Colonic mucosa (tissue), 4 donors: ENCODE measurements around the gene PRMT6. TPM values are rescaled to one million over a fixed set of nuclear protein-coding genes. Genes with fewer than 3 reads are reported as not detected.
"Not testable (repeated sequence)": the region's sequence is repeated elsewhere in the genome, so short reads cannot be mapped to it uniquely, and the experiment has no call there.

Experiments used
- DNase-seq: peaks from one replicate; pipeline ENCODE4 v3.0.0-alpha.2; 2020
- H3K27ac ChIP-seq: fragments of 200-600 bp; one replicate; pipeline ENCODE4 v1.8.0; 2021
- H3K27me3 ChIP-seq: fragments of 200-600 bp; one replicate; pipeline ENCODE4 v1.8.0; 2021
- H3K36me3 ChIP-seq: fragments of 200-600 bp; one replicate; pipeline ENCODE4 v1.8.0; 2021
- H3K4me1 ChIP-seq: fragments of 200-600 bp; one replicate; pipeline ENCODE4 v1.8.0; 2021; ENCODE audit warnings: mild to moderate bottlenecking
- H3K4me3 ChIP-seq: fragments of 200-600 bp; one replicate; pipeline ENCODE4 v1.8.0; 2021
- H3K9ac ChIP-seq, 2 donors: one replicate each; pipeline ENCODE4 v1.7.0; 2013; ENCODE audit warnings: control low read depth in 2 of 2, low read depth in 2 of 2, low read length in 2 of 2
- H3K9me3 ChIP-seq: fragments of 200-600 bp; one replicate; pipeline ENCODE4 v1.8.0; 2021
- CTCF ChIP-seq: fragments of 200-600 bp; IDR thresholded peaks from one replicate; pipeline ENCODE4 v1.8.0; 2022; ENCODE audit warnings: antibody characterized with exemption, mild to moderate bottlenecking
- intact Hi-C: fragments of 100-400 bp; cut with DNase I; formaldehyde crosslinking; loops from one replicate; pipeline ENCODE4 v1.14.1; 2022
- total RNA-seq, 2 donors: library from RNA; stranded (reverse); fragmentation: NEBNext Ultra II Directional in 1 of 2; extraction: Animal tissue kit (Norgen Biotek cat#: 25700) in 1 of 2; gene quantifications; one replicate each; pipeline ENCODE4 v1.2.1, GENCODE V29; 2021
- donor health status: healthy.
- donor health status: DM: no; HTN: no; CAD: no.
- donor health status: DM: no; HTN: no; CAD: no.

The PRMT6 gene
- total RNA-seq, 2 donors from 2014 or later, result 11.8 to 19.1 TPM

GRCh38 chr1:107019166-107019565 lies 37.3 kb upstream of the PRMT6 start:
- no peak overlapping the region for H3K4me3 ChIP-seq
- no peak overlapping the region for H3K27ac ChIP-seq
- no peaks in the 10 kb centered on the region for H3K9me3 ChIP-seq
- no peaks in the 10 kb centered on the region for H3K27me3 ChIP-seq
- intact Hi-C loops, result no loop called here
- no peaks in the 10 kb centered on the region for H3K4me1 ChIP-seq
- no peak overlapping the region for H3K9ac ChIP-seq
- TF ChIP-seq CTCF, result no peak
- H3K36me3 ChIP-seq, result no peaks in the 10 kb centered on the region
- no peak for DNase-seq

GRCh38 chr1:107038874-107039273 lies 17.6 kb upstream of the PRMT6 start:
- H3K27ac ChIP-seq, H3K9ac ChIP-seq, DNase-seq, H3K4me3 ChIP-seq, intact Hi-C loops, H3K27me3 ChIP-seq, H3K9me3 ChIP-seq, H3K4me1 ChIP-seq, H3K36me3 ChIP-seq: not testable (repeated sequence)

- intact Hi-C loops, H3K36me3 ChIP-seq, H3K27me3 ChIP-seq, DNase-seq, H3K9me3 ChIP-seq, H3K4me1 ChIP-seq, H3K4me3 ChIP-seq, H3K9ac ChIP-seq, H3K27ac ChIP-seq: not testable (repeated sequence)
Measured at GRCh38 chr1:107044310-107045220, 11.9 kb upstream of the PRMT6 start.

- H3K27ac ChIP-seq, result no peak overlapping the region
- no peak for DNase-seq
- intact Hi-C loops, result no loop called here
- H3K27me3 ChIP-seq, result no peaks in the 10 kb centered on the region
- H3K4me3 ChIP-seq, result no peak overlapping the region
- no peaks in the 10 kb centered on the region for H3K4me1 ChIP-seq
- no peaks in the 10 kb centered on the region for H3K36me3 ChIP-seq
- TF ChIP-seq CTCF, result no peak
- no peak overlapping the region for H3K9ac ChIP-seq
- no peaks in the 10 kb centered on the region for H3K9me3 ChIP-seq
Measured at GRCh38 chr1:107047602-107048001, 8.9 kb upstream of the PRMT6 start.

GRCh38 chr1:107048241-107048640 lies 8.2 kb upstream of the PRMT6 start:
- no peaks in the 10 kb centered on the region for H3K27me3 ChIP-seq
- H3K36me3 ChIP-seq, result no peaks in the 10 kb centered on the region
- no peaks in the 10 kb centered on the region for H3K9me3 ChIP-seq
- no peaks in the 10 kb centered on the region for H3K4me1 ChIP-seq
- DNase-seq, result no peak
- H3K9ac ChIP-seq, result no peak overlapping the region
- H3K4me3 ChIP-seq, result no peak overlapping the region
- intact Hi-C loops, result no loop called here
- H3K27ac ChIP-seq, result no peak overlapping the region
- no peak for TF ChIP-seq CTCF

- DNase-seq, result no peak
- H3K9ac ChIP-seq, result no peak overlapping the region
- TF ChIP-seq CTCF, result no peak
- H3K4me3 ChIP-seq, result no peak overlapping the region
- no peaks in the 10 kb centered on the region for H3K27me3 ChIP-seq
- intact Hi-C loops, result no loop called here
- H3K27ac ChIP-seq, result no peak overlapping the region
- H3K36me3 ChIP-seq, result no peaks in the 10 kb centered on the region
- no peaks in the 10 kb centered on the region for H3K9me3 ChIP-seq
- H3K4me1 ChIP-seq, result no peaks in the 10 kb centered on the region
Measured at GRCh38 chr1:107051266-107051665, 5.2 kb upstream of the PRMT6 start.

GRCh38 chr1:107055919-107056425 lies 502 bp upstream of the PRMT6 start:
- H3K9me3 ChIP-seq, intact Hi-C loops, H3K36me3 ChIP-seq, H3K27me3 ChIP-seq: not testable (repeated sequence)
- DNase-seq, result peak; percentile 16
- Histone ChIP-seq H3K27ac (peak overlapping the region; percentile 68), H3K4me1 (peaks cover 12% of the 10 kb centered on the region), H3K9ac (peak overlapping the region; percentile 93 to 94), H3K4me3 (peak overlapping the region; percentile 94)
